Left forelimb (tissue), 1 donor: ENCODE results near the gene SAMHD1.

Experiments
- DNase-seq: peaks from one replicate; pipeline ENCODE4 v3.0.0-alpha.2; 2018; ENCODE audit warnings: low spot score

SAMHD1 gene

DNA sequence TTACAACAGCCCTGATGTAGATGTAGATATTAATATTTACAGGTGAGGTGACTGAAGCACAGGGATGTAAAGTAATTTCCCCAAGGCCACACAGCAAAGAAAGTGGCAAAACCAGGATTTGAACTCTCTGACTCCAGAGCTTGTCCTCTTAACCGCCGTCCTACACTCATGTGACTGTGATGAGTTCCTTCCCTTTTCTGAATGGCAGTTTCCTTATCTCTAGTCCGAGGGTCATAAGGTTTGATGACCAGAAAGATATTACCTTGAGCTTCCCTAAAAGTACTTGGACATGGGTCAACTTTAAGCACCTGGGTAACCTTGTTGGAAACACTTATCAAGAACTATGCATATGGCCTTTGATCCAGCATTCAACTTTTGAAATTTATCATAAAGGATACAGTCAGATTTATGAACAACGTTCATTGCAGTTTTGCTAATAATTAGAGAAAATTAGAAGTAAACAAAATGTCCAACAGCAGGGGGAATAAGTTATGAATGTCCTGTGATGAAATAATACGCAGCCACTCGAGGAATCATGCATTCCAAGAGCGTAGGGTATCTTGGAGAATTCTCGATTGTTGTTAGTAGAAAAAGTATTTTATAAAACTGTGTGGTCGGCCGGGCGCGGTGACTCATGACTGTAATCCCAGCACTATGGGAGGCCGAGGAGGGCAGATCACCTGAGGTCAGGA is 77.9 kb downstream of the SAMHD1 start:
- no peak for DNase-seq

DNA sequence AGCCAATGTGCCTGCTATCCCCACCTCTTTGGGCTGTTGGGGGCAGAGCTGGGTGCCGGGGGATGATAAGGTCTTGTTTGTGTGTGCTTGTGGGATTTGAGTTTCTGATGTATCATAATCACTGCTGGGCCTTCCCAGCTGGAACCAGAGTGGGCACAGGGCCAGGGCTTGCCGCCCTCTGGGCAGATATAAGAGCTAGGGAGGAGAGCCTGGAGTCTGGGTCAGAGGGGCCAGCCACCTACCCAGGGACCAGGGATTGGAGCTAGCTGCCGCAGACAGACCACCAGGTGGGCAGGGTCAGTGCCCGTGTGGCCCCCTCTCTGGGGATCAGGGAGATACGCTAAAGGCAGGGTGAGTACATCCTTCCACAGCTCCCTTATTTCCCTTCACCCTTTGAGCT is 78.7 kb downstream of the SAMHD1 start:
- DNase-seq = no peak

DNA sequence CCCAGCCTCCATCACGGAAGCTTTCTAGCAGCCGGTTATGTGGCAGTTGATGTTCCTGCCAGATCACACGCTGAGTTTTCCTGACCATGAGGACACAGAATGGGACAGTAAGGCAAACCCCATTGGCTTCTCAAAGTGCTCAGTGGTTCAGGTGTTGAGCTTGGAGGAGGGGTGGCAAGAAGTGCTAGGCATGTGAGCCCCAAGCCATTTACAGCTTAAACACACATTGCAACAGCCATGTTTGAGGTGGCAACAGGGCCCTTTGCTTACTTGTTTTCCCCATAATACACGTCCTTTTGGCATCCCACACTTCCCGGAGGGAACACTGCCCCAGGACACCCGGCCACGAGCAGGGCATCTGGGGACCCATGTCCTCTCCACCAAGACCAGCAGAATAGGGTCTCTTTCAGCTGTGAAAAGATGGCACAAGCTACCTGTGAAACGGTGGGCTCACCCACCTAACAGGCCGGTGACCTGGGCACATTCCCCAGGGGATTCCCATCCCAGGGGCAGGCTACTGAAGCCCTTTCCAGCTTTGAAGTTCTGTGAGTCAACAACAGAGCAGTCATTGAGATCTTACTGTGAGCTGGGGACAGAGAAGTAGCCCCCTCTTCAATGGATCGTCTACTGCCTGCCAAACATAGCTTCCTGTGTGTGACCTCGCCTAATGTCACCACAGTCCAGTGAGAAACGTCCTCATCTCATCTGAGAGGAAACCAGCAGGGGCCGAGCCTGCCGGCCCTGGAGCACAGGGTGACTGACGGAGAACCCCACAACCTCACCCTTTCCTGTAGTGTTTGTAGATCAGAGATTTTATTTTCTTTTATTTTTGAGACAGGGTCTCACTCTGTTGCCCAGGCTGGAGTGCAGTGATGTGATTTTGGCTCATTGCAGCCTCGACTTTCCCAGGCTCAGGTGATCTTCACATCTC is 79.6 kb downstream of the SAMHD1 start:
- DNase-seq = no peak

DNA sequence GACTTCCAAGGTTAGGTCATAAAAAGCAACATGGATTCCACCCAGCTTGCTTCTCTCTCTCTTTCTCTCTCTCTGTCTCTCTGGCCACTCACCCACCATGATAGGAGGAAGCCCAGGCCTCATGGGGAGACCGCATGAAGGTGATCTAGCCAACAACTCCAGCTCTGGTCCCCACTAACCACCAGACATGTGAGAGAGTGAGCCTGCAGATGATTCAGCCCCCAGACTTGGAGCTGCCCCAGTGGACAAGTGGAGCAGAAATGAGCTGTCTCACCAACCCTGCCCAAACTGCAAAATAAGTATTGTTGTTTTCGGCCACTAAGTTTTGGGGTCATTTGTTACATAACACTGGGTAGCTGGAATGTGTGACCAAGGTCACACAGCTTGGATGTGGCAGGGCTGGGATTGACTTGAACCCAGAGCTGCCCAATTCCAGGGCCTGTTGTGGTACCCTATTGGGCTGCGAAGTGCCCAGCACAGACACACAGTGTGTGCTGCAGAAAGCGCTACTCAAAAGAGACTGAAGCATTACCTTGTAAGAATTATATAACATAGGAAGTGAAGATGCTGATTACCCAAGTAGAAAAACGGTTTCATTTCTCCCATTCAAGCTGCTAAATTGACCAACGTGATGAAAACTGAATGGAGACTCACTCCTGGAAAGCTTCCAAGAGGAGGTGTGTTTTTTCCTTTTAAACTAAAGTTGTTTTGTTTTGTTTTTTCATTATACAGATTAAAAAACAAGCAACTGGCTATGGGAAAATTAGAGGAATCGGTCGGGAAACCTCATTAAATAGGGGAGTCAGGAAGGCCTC is 84.6 kb downstream of the SAMHD1 start:
- DNase-seq = no peak

DNA sequence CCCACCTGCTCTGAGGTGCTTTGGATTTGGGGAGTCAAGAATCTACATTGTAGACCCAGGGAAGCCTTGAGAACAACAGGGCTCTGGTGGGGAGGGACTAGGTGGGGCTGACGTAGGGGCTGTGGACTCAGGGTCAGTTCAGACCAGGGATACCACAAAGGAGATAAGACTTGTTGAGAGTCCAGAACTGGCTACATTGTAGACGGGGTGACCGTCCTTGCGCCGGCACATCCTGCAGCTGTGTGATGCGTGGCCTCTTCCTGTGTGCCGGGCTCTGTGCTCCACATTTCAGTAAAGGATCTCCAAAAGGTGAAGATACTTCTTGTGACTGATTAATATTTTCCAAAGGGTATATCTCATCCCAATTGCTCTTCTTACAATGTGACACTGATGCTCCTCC is 85.3 kb downstream of the SAMHD1 start:
- no peak for DNase-seq

DNA sequence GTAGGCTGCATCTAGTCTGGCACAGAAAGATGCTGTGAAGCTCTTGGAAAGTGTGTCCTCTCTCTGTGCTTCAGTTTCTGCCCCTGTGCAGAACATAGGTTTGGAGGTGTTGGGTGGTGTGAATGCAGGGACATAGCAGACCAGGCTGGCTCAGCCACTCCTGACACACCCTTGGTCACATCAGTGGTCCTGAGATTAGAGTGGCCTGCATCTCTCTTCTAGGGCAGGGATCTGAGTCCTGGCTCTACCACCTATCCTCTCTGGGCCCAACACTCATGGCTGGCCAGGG is 85.7 kb downstream of the SAMHD1 start:
- no peak for DNase-seq

DNA sequence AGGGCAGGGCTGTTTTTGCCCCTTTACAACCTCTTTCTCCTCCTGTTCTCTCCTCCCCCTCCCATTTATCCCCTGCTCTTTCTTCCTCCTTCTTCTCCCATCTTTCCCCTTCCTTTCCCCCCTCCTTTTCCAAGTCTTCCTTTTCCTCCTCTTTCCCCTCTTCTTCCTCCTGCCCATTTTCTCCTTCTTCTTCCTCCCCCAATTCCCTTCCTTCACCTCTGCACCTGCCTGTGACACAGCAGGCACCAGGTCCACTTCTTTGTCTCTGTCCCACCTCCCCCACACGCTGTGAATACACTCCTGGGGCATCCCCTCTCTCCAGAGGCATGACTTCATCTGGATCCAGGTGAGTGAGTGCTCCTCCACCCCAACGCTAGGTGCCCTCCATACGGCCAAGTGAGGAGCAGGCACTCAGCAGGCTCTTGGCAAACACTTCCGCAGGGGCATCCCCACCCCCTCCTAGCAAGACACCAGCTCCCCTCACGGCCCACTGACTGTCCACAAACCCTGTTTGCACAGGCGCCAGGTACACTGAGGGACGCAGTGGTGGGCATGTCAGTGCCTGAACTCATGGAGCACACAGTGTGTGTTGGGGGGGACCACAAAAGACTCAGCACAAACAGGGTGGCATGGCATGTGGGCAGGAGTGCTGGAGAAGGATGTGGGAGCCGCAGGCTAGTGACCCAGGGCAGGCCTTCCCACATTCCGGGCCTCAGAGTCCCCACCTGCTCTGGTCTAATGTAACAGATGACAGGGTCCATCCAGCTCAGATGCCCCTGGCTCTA is 86.2 kb downstream of the SAMHD1 start:
- no peak for DNase-seq

DNA sequence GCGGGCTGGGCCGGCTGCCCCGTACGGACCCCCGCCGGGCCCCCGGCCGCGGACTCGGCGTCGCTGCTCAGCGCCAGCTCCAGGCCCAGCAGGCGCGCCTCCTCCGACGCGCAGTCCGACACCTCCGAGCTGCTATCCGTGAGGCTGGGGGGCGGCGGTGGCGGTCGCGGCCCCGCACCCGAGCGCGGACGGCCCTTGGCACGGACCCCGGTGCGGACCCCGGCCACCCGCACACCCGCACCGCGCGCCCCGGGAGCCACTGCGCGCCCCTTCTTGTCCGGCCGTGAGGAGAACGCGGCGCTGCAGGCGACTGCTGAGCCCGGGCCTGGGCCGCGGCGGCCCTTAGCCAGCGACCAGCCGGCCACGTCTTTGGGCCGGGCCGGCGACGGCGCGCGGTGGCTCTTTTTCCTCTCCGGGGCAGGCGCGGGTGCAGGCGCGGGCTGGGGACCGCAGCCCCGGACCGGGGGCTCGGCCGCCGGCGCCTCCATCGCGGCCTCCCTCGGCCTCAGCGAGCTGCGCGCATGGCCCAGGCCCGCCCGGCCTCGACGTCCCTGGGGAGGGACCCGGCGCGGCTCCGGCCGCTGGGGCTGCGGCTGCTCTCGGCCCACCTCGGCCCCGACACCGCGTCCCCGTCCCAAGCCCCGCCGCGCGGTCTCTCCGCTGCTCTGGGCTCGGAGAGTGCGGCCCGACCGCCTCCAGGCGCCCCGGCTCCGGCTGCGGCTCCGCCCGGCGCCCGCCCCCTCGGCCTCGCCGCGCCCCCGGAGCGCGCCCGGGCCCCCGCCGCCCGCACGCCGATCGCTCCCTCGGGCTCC is 88.4 kb downstream of the SAMHD1 start:
- no peak for DNase-seq

DNA sequence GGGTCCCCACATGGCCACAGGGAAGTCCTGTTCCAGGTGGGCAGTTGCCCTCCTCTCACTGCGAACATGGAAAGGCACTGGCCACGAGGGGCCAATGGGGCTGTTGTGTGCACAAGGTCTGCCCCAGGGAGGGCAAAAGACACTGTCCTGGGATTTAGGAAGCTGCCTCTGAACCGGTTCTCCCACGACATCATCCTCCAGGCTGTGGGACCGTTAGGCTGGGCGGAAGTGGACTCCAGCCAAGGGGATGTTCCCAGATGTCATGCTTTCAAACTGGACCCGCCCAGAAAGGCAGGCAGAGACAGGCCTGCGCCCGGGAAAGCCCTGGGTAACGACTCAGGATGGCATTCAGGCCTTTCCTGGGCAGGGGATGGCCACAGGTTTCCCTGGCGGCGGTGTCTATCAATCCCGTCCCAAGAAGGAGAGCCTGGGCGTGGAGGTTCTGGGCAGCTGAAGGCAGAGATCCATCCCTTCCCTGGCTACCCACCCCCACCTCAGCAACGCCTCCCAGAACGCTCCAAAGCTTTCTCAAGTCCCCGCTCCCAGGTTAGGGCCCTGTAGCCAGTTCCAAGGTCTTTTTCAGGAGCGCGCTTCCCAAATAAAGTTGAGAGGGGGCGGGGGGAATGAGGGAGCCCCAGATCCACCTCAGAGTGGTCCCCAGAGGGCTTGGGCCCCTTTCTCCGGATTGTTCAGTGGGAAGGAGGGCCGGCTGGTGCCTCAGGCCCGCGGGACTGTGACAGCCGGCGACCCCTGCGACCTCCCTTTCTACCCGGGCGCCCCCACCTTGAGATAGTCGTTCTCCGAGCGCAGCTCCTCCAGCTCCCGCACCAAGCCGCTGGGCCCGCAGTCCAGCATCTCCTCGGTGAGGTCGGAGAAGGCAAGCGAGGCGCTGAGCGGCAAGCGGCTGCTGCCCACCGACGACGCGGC is 89.4 kb downstream of the SAMHD1 start:
- DNase-seq = peak; percentile 90

DNA sequence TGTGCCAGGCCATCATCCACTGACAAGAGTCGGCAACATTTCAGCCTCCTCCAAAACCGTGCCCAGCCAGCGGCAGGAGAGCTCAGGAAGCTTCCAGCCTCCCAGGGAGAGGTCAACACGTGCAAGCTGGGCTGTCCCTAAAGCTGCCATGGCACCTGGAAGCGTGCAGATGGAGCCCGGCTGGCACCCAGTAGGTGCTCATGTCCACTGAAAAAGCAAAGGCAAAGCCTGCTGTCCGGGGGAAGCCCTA is 90.0 kb downstream of the SAMHD1 start:
- DNase-seq = no peak

DNA sequence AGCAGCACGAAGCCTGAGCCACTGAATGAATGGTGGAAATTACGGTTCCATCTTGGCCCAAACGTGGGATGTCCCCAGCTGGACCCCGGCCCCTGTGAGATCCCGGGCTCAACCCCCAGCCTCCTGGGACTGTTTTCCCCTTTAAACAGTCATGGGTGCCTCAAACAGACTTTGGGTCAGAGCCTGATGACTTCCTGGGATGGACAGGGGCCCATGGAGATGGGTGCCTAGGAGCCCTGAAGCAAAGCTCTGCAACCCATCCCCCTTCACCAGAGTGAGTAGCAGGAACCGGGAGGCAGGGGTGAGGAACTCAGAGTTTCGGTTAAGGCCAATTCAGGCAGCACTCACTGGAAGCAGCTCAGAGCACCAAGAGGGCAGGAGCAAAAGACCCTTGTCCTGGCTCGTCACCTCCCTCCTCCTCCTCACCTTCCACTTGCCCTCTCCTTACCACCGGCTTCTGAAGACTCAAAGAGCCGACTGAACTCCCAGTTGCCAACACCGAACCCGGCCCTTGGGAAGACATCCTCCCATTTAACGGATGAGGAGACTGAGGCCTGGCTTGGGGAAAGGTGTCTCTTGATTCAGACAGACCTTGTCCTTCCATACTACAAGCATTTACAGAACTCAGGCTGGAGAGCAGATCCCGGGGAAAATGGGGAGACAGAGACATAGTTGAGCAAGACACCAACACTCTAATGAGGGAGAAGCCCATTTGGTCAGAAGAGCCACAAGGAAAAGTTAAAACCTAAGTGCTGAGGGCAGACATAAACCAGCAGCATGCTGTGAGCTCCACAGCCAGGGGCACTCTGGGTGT is 90.5 kb downstream of the SAMHD1 start:
- no peak for DNase-seq

DNA sequence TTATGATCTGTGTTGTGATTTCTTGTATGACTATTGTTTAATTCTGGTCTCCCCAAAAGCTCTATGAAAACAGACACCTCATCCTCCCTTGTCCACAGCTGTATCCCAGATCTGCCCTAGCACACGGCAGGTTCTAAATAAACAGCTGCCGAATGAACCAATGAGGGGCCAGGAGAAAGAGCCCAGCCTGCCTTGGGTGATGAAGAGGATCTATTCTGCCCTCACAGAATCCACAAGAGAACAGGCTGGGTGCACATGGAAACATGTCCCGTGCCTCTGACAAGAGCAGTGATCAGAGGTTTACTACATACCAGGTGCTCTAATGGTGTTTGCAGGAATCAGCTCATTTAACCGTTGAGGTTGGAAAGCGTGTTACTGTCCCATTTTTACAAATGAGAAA is 91.2 kb downstream of the SAMHD1 start:
- no peak for DNase-seq

DNA sequence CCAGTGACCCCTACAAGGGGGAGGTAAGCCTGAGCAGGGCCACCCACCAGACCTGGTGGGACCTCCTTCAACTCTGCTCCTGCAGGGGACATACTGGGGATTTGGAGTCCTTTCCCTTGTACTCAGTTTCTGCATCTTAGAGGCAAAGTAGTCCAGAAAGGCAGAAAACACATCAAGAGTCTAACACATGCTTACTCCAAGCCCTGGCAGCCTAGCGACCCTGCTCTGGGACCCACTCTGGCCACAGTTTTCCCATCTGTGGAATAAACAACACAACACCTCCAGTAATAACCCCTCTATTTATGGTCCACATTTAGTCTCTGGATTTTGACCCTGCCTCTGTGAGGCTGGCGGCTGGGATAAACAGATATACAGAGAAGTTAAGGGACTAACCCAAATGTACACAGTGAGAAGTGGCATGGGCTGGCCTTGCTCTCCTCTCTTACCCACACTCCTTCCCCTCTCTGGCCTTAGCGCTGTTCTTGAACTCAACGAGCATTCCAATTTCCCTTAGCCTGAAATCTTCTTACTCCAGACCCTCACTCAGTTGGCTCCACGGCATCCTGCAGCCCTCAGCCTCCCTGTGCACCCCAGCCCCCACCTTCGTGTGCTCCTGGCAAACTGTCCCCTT is 91.7 kb downstream of the SAMHD1 start:
- no peak for DNase-seq

DNA sequence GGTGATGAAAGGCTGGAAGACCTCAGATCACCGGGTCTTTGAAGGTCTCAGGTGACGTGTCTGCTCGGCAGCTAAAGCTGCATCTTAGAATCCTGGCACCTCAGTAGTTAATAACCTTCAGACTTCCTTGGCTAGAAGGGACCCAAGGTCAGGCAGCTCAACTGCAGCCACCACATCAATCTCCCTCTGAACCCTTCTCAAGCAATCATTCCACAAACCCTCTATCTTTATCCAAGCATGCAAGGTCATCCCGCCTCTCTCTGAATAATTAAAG is 92.3 kb downstream of the SAMHD1 start:
- DNase-seq = no peak

DNA sequence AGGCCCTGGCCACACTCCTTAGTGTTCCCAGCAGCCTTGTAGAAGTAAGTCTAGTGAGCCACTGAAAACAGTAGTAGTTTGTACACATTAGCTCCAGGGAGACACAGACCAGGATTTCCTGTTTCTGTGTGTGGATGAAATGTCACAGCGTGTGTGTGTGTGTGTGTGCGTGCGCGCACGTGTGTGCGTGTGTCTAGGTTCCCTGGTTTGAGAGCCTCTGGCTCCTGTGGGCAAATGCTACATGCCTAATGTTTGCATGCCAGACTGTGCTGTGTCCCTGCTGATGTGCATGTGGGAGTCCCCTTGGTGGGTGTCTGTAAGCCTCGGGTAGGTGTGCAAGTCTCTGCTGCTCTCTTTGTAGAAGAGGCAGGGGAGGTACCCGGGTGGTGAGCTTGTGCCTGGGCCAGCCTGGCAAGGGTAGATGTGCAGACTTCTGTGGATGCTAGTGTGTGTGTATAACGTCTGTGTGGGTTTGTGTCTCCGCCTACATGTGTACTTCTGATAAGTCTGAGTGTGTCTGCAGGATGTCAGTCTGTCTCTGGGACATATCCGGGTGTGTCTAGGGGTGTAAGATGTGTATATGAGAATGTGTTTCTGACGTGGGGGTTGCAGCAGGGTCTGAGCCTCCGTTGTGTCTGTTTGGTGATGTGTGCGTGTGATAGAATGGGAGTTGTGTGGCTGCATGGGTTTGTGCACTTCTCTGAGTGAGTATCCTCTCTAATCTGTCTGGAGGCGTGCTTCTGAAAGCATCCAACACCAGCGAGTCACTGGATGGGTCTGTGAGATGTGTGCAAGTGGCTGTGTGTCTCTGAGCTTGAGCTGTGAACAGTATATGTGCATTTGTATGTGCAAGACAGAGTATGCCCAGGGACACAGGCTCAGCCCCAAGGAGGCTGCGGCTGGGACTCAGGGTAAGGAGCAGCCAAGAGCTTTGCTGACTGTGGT is 94.5 kb downstream of the SAMHD1 start:
- no peak for DNase-seq

DNA sequence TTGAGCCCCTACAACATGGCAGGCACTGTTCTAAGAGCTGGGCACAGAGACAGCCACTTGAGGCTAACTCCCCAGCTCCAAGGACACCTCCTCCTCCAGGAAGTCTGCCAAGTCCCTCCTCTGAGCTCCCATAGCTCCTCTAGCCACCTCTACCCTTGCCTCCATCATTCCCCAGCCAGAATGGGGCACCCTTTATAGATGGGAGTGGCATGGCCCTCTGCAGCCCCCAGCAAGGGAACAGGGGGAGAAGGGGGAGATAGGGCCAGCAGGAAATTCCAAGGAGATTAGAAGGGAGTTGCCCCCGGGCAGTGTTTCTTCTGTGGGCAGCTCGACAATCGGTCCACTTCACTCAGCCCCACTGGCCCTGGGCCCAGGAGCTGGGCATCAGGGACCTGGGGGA is 95.3 kb downstream of the SAMHD1 start:
- DNase-seq = no peak

DNA sequence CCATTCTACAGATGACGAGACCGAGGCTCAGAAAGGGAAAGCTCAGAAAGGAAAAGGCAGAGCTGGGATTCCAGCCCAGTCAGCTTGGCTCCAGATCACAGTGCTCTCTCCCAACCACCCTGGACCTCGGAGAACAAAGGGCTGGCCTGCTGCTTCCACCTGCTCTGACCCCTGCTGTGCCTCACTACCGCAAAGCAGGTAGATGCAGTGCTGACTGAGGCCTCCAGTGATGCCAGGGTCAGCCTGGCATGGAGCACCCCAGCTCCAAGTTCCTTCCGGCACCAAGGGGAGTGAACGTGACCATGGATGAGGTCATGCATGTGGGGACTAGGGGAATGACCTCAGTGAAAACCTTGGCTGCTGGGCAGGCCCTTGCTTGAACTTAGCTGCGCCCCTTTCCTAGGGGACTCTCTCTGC is 96.3 kb downstream of the SAMHD1 start:
- DNase-seq = no peak
